Mesothelial cell of epicardium (in vitro differentiated cells): Measurements from ENCODE around the gene MARCHF2. TPM values are rescaled to one million over a fixed set of nuclear protein-coding genes. Genes with fewer than 3 reads are reported as not detected.
"Not testable (repeated sequence)": the region's sequence is repeated elsewhere in the genome, so short reads cannot be mapped to it uniquely, and the experiment has no call there.

ENCODE experiments used
- DNase-seq, 2 experiments: peaks; one replicate each; pipeline ENCODE4 v3.0.0; 2021; ENCODE audit warnings: low spot score in 2 of 2; ENCODE audit not compliant: unreplicated experiment in 2 of 2
- H3K27ac Mint-ChIP-seq: 2 replicates; pipeline ENCODE4 v1.8.0; 2021; ENCODE audit warnings: mixed read lengths
- H3K27me3 Mint-ChIP-seq: 2 replicates; pipeline ENCODE4 v1.8.0; 2021; ENCODE audit warnings: low read depth, mixed read lengths
- H3K36me3 Mint-ChIP-seq: 2 replicates; pipeline ENCODE4 v1.8.0; 2021; ENCODE audit warnings: mixed read lengths
- H3K4me1 Mint-ChIP-seq: 2 replicates; pipeline ENCODE4 v1.8.0; 2021; ENCODE audit warnings: mixed read lengths
- H3K4me3 Mint-ChIP-seq: 2 replicates; pipeline ENCODE4 v1.8.0; 2021; ENCODE audit warnings: mild to moderate bottlenecking, moderate library complexity, mixed read lengths
- H3K9me3 Mint-ChIP-seq: 2 replicates; pipeline ENCODE4 v1.8.0; 2021; ENCODE audit warnings: mixed read lengths
- total RNA-seq: library from RNA; stranded (reverse); gene quantifications from 3 replicates; pipeline ENCODE4 v1.2.1, GENCODE V29; 2021
- TF ChIP-seq, protein P1 (sequence below): fragments of 200-600 bp; sonication (generic); IDR thresholded peaks from one replicate; pipeline ENCODE4 v1.5.0; 2021; ENCODE audit warnings: antibody characterized with exemption; ENCODE audit not compliant: unreplicated experiment

The MARCHF2 gene
- total RNA-seq, 1 donor from 2014 or later: 21.4 TPM

DNA sequence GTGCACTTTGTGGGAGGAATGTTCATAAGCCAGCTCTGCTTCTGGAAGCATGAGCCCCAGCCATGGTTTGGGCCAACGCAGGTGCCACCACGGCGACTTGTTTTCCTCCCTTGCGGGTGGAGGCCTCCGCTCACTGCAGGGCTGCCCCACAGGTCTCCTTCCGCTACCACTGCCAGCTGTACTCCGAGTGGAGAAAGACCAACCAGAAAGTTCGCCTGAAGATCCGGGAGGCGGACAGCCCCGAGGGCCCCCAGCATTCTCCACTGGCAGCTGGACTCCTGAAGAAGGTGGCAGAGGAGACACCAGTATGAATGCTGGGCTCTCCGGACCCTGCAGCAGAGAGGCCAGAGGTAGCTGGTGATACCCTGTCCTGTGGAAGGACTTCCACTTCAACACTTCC lies 25.1 kb downstream of the MARCHF2 start:
- TF ChIP-seq, protein P1, sequence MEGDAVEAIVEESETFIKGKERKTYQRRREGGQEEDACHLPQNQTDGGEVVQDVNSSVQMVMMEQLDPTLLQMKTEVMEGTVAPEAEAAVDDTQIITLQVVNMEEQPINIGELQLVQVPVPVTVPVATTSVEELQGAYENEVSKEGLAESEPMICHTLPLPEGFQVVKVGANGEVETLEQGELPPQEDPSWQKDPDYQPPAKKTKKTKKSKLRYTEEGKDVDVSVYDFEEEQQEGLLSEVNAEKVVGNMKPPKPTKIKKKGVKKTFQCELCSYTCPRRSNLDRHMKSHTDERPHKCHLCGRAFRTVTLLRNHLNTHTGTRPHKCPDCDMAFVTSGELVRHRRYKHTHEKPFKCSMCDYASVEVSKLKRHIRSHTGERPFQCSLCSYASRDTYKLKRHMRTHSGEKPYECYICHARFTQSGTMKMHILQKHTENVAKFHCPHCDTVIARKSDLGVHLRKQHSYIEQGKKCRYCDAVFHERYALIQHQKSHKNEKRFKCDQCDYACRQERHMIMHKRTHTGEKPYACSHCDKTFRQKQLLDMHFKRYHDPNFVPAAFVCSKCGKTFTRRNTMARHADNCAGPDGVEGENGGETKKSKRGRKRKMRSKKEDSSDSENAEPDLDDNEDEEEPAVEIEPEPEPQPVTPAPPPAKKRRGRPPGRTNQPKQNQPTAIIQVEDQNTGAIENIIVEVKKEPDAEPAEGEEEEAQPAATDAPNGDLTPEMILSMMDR: no peak

DNA sequence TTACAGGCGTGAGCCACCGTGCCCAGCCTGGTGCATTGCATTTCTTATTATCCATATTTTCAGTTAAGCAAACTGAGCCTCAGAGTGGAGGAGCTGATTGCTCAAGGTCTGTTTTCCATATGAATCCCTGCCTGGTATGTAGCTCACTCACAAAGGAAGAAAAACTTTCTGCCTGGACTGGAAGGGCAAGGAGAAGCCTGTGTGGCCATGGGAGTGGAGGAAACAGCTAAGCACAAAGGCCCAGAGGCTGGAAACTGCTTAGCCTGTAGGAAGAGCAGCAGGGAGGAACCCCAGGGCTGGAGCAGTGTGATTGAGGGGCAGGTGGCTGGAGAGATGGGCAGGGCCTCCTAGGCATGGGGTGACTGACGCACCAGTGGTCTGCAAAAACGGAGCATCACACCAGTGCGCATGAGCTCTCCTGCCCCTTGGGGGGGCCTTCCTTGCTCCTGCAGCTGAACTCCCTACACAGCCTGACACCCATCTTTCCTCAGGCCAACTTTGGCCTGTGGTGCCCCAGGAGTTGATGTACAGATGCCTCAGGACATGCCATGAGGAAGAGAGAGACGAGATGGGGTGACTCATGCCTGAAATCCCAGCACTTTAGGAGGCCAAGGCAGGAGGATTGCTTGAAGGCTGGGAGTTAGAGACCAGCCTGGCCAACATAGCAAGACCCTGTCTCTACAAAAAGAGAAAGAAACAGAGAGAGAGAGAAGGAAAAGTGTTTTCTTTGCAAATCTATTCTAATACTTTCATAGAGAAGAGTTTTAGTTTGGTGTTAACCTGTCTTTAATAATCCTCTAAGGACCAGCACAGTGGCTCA lies 28.8 kb downstream of the MARCHF2 start:
- H3K4me3 Mint-ChIP-seq: no peak overlapping the region
- DNase-seq: no peak

More for the DNA sequence above, 25.1 kb downstream of the MARCHF2 start:
- peaks cover 5% of the 10 kb centered on the region for H3K36me3 Mint-ChIP-seq
- H3K27ac Mint-ChIP-seq: no peak overlapping the region
- no peaks in the 10 kb centered on the region for H3K9me3 Mint-ChIP-seq
- DNase-seq: no peak
- H3K4me1 Mint-ChIP-seq: no peaks in the 10 kb centered on the region
- no peaks in the 10 kb centered on the region for H3K27me3 Mint-ChIP-seq
- no peak overlapping the region for H3K4me3 Mint-ChIP-seq

DNA sequence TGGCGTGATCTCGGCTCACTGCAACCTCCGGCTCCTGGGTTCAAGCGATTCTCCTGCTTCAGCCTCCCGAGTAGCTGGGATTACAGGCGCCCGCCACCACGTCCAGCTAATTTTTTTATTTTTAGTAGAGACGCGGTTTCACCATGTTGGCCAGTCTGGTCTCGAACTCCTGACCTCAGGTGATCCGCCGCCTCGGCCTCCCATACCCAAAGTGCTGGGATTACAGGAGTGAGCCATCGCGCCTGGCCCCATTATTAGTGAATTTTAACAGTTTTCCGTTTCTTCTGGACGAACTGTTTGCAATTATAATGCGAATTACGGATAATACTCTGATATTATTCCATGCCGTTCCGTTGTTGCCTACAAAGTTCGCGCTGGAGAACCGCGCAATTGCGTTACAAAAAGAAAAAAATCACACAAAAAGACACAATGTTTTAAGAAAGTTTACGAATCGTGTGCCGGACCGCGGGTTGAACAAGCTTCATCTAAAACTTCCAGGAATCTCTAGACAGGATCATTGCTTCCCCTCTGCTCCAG lies 31.1 kb downstream of the MARCHF2 start:
- Mint-ChIP-seq H3K27ac (peak overlapping the region; percentile 96), H3K4me3 (peak overlapping the region; percentile 94), H3K4me1 (peaks cover 35% of the 10 kb centered on the region)
- H3K36me3 Mint-ChIP-seq, H3K9me3 Mint-ChIP-seq, H3K27me3 Mint-ChIP-seq, DNase-seq: not testable (repeated sequence)

More for the DNA sequence above, 28.8 kb downstream of the MARCHF2 start:
- H3K4me1 Mint-ChIP-seq: peaks cover 18% of the 10 kb centered on the region
- H3K9me3 Mint-ChIP-seq: no peaks in the 10 kb centered on the region
- no peaks in the 10 kb centered on the region for H3K27me3 Mint-ChIP-seq
- no peak overlapping the region for H3K27ac Mint-ChIP-seq
- H3K36me3 Mint-ChIP-seq: peaks cover 6% of the 10 kb centered on the region
- TF ChIP-seq, protein P1: no peak

DNA sequence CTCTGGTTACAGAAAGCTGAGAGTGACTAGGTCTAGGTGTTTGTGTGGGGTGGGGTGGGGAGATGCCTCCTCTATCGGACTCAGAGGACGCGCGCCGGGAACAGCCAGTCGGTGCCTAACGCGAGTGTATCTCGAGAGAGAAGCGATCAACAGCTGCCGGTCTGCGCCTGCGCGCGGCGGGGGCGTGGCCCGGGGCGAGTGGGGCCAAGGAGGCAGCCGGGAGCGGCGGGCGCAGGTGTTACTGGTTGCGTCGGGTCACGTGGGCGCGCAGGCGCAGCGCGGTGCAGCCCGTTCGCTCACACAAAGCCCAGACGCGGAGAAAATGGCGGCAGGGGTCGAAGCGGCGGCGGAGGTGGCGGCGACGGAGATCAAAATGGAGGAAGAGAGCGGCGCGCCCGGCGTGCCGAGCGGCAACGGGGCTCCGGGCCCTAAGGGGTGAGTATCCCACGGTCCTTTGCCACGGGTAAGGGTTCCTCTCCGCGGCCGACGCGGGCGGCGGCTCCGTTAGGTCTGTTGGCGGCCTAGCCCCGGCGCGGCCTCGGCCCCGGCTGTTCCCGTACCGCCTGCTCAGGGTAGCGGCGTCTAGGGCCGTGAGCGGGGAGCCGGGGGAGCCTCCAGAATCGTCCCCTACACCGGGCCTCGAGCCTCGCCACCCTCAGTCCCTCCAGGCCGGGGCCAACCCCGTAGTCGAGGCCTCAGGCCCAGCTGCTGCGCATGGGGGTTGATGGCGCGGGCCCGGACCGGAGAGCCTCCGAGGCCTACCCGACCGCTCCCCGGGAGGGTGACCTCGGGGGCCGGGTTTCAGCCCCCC lies 31.8 kb downstream of the MARCHF2 start, which contains the start of gene HNRNPM:
HNRNPM (plus strand) TSS at position 299 of the 811 bp plus-strand sequence; CDS start at position 323, 24 bp downstream.
- Mint-ChIP-seq H3K4me1 (peaks cover 39% of the 10 kb centered on the region), H3K27ac (peak within 1 kb of the TSS; percentile 96), H3K4me3 (peak within 1 kb of the TSS; percentile 94), H3K27me3 (no peaks in the 10 kb centered on the region), H3K36me3 (peaks cover 7% of the 10 kb centered on the region), H3K9me3 (no peaks in the 10 kb centered on the region)
- TF ChIP-seq, protein P1: no peak
- DNase-seq: peak; percentile 100

DNA sequence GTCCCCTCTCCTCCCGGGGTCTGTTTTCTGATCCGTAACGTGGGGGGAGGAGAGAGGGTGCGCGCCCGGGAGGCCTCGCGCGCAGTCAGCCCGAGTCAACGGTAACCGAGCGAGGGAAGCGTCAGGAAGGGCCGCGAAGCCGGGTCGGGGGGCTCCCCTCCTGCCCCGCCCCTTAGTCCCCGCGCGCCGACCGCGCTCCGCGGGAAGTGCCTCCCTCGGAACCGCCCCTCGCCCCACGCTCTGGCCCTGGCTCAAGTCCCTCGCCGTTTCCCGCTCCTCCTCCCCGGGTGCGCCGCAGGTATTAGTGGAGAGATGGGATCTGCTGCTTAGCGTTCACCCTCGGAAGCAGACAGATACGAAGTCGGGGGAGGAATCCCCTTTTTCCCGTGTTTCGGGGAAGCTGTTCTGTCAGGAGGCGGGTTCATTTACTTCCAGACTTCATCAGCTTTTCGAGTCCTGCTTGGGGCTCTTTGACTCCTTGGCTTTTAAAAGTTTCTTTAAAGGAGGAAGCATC lies 32.4 kb downstream of the MARCHF2 start:
- H3K4me3 Mint-ChIP-seq: peak overlapping the region; percentile 94
- peaks cover 42% of the 10 kb centered on the region for H3K4me1 Mint-ChIP-seq
- peaks cover 7% of the 10 kb centered on the region for H3K36me3 Mint-ChIP-seq
- peak overlapping the region; percentile 96 for H3K27ac Mint-ChIP-seq
- H3K27me3 Mint-ChIP-seq: no peaks in the 10 kb centered on the region
- no peaks in the 10 kb centered on the region for H3K9me3 Mint-ChIP-seq
- DNase-seq: peak; percentile 55 to 66
- TF ChIP-seq, protein P1: no peak
